Nephron progenitor cell (in vitro differentiated cells): Measurements from ENCODE around the gene KIF2C.

ENCODE experiments used
- DNase-seq: peaks from one replicate; pipeline ENCODE4 v3.0.0; 2021
- H3K27ac Mint-ChIP-seq: 2 replicates; pipeline ENCODE4 v1.8.0; 2021; ENCODE audit warnings: mild to moderate bottlenecking, moderate library complexity, mixed read lengths
- H3K27me3 Mint-ChIP-seq: 2 replicates; pipeline ENCODE4 v1.8.0; 2021; ENCODE audit warnings: mild to moderate bottlenecking, low read depth, mixed read lengths; ENCODE audit not compliant: poor library complexity
- H3K36me3 Mint-ChIP-seq: 2 replicates; pipeline ENCODE4 v1.8.0; 2021; ENCODE audit warnings: low read depth, mixed read lengths
- H3K4me1 Mint-ChIP-seq: 2 replicates; pipeline ENCODE4 v1.8.0; 2021; ENCODE audit warnings: mixed read lengths
- H3K4me3 Mint-ChIP-seq: 2 replicates; pipeline ENCODE4 v1.8.0; 2021; ENCODE audit warnings: mild to moderate bottlenecking, moderate library complexity, mixed read lengths
- H3K9me3 Mint-ChIP-seq: 2 replicates; pipeline ENCODE4 v1.8.0; 2021; ENCODE audit warnings: mild to moderate bottlenecking, moderate library complexity, mixed read lengths
- TF ChIP-seq, protein P1 (sequence below): fragments of 200-600 bp; sonication (generic); IDR thresholded peaks from 2 replicates; pipeline ENCODE4 v1.5.0; 2021; ENCODE audit warnings: antibody characterized with exemption

KIF2C gene

DNA sequence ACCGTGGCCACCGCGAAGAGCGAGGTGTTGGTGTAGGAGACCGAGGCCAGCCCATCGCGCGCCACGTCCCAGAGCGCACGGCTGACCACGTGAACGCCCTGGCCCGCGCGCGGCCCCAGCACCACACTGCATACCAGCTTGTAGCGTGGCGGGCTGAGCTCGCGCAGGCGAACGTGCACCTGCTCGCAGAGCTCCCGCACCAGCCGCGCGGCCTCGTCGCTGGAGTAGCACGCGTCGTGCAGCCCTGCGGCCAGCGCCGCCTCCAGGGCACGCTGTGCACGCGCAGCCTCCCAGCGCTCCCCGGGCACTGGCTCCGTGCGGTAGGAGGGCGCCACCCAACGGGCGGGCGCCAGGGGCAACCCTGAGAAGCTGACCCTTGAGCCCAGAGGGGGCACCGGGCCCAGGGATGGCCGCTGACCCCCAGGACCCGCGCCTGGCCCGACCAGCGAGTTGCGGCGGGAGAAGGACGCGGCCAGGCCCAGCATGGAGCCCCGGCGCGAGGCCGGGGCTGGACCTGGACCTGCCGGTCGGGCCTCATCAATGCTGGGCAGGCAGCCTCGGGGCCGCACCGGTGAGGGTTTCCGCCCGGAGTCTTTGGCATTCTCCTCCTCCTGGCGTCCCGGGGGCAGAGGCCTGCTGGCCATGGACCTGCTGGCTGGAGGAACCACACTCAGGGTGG, 66.5 kb downstream of the KIF2C start:
- Mint-ChIP-seq H3K4me1 (peaks cover 70% of the 10 kb centered on the region), H3K27ac (no peak overlapping the region), H3K27me3 (no peaks in the 10 kb centered on the region), H3K9me3 (no peaks in the 10 kb centered on the region), H3K36me3 (peaks cover 16% of the 10 kb centered on the region), H3K4me3 (no peak overlapping the region)
- TF ChIP-seq, protein P1, sequence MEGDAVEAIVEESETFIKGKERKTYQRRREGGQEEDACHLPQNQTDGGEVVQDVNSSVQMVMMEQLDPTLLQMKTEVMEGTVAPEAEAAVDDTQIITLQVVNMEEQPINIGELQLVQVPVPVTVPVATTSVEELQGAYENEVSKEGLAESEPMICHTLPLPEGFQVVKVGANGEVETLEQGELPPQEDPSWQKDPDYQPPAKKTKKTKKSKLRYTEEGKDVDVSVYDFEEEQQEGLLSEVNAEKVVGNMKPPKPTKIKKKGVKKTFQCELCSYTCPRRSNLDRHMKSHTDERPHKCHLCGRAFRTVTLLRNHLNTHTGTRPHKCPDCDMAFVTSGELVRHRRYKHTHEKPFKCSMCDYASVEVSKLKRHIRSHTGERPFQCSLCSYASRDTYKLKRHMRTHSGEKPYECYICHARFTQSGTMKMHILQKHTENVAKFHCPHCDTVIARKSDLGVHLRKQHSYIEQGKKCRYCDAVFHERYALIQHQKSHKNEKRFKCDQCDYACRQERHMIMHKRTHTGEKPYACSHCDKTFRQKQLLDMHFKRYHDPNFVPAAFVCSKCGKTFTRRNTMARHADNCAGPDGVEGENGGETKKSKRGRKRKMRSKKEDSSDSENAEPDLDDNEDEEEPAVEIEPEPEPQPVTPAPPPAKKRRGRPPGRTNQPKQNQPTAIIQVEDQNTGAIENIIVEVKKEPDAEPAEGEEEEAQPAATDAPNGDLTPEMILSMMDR = no peak
- no peak for DNase-seq

DNA sequence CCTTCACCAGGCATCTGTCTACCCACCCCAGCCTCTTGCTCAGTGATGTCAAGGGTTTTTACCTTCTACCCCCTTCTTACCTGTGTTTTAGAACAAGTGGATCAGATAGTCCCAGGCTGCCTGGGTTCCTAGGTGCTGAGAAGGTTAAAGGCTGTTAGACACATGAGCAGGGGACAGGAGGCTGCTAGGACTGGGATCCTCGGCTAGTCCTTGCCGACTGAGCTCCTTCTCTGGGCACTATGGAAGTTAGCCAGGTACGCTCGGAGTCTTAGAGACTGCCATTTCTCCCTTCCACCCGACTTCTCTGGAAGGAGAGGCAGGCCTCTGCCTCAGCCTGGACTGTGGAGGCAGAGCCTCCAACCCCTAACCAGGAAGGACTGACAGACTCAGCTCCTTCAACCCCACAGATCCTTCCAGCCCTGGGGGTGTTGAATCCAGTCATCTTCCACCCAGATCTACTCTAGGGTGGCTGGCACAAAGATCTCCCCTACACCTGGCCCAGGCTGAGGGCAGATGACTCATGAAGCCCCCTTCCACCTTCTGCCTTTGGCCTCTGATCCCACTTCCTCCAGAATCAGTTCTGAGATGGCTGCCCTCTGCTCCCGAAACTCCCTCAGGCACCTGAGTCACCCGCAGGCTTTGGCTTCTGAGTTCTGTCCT, 67.2 kb downstream of the KIF2C start, which contains the start of gene DYNLT4:
DYNLT4 (minus strand) TSS at position 648 of the 660 bp plus-strand sequence. CDS start 683 bp downstream, outside the sequence.
- TF ChIP-seq, protein P1 = no peak
- DNase-seq = no peak
- no peaks in the 10 kb centered on the region for H3K27me3 Mint-ChIP-seq
- H3K36me3 Mint-ChIP-seq = peaks cover 16% of the 10 kb centered on the region
- H3K4me3 Mint-ChIP-seq = peak within 1 kb of the TSS; percentile 74
- H3K4me1 Mint-ChIP-seq = peaks cover 73% of the 10 kb centered on the region
- peak within 1 kb of the TSS; percentile 100 for H3K27ac Mint-ChIP-seq
- no peaks in the 10 kb centered on the region for H3K9me3 Mint-ChIP-seq

DNA sequence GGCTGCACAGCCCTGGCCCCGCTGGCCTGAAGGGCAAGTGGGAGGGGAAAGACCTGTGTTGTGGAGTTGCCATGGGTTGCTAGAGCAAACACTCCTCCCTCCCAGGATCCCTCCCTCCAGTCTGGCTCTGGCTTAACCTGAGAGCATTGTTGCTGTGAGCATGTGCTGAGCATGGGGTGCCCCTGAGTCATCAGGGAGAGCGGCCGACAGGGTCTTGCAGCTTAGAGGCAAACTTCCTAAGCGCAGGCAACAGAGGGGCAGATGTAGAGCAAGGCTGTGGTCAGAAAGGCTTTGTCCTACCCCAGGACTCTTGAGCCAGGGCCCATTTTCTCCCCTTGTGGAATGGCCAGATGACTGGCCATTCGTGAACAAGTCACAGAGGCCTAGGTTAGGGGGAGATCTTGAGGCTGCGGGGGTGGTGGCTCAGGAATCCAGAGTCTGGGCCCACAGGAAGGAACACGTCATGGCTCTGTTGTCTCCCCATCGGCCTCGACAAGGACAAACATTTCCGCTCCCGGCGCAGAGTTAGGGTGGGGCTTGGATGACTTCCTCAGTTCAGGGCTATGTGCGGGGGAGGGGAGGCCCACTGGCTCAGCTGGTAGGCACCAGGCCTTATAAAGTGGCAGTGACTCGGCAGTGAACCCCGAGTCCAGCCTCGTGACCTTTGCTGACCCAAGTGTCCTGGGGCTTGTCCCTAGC, 67.9 kb downstream of the KIF2C start:
- Mint-ChIP-seq H3K27me3 (no peaks in the 10 kb centered on the region), H3K27ac (peak overlapping the region; percentile 100)

DNA sequence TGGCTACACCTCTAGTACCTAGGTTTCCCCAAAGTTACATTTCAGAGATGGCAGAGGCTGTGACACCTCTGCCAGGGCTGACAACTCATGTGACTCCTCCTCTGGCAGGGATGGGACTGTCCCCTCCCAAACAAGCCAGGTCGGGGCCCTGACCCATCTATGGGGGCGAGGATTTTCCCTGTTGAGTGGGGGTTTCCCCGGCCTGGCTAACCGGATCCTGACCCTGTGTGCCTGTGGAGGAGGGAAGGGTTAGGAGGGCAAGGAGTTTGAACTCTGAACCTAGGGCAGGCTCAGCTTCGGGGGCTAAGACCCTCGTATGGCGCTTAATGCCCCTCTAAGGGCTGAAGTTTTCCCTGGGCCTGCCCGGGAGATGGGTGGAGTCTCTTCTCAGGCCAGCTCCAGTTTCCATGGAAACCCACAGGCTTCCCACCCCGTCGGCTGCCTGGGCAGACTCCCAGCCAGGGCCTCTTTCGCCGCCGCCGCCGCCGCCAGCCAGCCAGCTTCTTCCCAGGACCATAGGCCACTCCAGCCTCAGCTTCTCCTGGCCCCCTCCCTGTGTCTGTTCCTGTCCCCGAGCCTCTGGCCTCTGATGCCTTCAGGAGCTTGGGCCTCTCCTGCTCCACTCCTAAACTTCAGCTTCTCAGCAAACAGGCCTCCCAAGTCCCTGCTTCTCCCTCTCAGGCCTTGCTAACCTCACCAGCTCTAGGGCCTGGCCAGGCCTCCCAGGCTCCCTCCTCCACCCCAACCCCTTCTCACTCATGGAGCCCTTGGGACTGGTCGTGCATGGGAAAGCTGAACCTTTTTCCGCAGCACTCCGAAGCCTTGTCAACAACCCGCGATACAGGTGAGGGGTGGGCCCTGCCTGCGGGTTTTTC, 68.7 kb downstream of the KIF2C start, which contains the start of gene BTBD19:
BTBD19 (plus strand) TSS at position 461 of the 875 bp plus-strand sequence; CDS start at position 759, 298 bp downstream.
- Mint-ChIP-seq H3K27ac (peak within 1 kb of the TSS; percentile 100), H3K27me3 (no peaks in the 10 kb centered on the region), H3K36me3 (peaks cover 11% of the 10 kb centered on the region), H3K9me3 (no peaks in the 10 kb centered on the region), H3K4me1 (peaks cover 69% of the 10 kb centered on the region), H3K4me3 (peak within 1 kb of the TSS; percentile 74)
- DNase-seq = peak; percentile 86
- TF ChIP-seq, protein P1 = no peak

More for the DNA sequence above, 67.9 kb downstream of the KIF2C start:
- TF ChIP-seq, protein P1 = no peak
- Mint-ChIP-seq H3K4me3 (peak overlapping the region; percentile 47), H3K36me3 (peaks cover 16% of the 10 kb centered on the region), H3K4me1 (peaks cover 73% of the 10 kb centered on the region), H3K9me3 (no peaks in the 10 kb centered on the region)
- peak; percentile 69 for DNase-seq
